GM20431 (cell line): ENCODE data around the gene RAB40AL.
"Not testable (repeated sequence)": the region's sequence is repeated elsewhere in the genome, so short reads cannot be mapped to it uniquely, and the experiment has no call there.

Experiments
- in situ Hi-C: fragments of 300-500 bp; cut with MseI, MboI; formaldehyde crosslinking; loops from one replicate; pipeline ENCODE4 v1.15.0; 2020; ENCODE audit warnings: low sequenced_read_pairs; ENCODE audit not compliant: unreplicated experiment

Gene RAB40AL

DNA sequence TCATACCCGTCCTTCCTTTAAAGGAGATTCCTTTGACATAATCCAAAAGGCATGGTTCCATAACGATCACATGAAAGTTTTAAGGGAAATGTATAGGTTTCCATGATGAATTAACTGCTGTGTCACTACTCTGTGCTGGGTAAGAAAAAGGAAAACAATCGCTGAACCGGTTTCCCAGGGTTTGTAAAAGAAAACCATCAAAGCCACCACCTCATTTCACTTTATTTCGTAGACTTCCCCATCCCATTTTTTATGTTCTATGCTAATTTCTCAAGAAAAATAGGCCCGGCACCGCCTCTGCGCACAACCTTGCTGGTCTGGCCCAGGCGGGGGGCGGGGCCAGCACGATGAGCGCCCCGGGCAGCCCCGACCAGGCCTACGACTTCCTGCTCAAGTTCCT, at the start of gene RAB40AL:
TSS of gene RAB40AL (plus strand) at position 301 of the 400 bp plus-strand sequence. CDS start at position 348, 47 bp downstream.
- in situ Hi-C loops = not testable (repeated sequence)

DNA sequence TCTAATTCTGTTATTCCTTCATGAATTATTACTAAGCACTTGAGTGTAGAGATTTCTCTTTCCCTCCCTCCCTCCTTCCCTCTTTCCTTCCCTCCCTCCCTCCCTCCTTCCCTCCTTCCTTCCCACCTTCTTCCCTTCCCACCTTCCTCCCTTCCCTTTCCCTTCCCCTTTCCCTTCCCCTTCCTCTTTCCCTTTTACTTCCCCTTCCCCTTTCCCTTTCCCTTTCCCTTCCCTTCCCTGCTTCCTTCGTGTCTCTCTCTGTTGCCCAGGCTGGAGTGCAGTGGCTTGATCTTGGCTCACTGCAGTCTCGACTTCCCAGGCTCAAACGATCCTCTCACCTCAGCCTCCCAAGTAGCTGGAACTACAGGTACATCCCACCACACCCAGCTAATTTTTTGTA, 49.4 kb upstream of the RAB40AL start:
- in situ Hi-C loops = no loop called here

DNA sequence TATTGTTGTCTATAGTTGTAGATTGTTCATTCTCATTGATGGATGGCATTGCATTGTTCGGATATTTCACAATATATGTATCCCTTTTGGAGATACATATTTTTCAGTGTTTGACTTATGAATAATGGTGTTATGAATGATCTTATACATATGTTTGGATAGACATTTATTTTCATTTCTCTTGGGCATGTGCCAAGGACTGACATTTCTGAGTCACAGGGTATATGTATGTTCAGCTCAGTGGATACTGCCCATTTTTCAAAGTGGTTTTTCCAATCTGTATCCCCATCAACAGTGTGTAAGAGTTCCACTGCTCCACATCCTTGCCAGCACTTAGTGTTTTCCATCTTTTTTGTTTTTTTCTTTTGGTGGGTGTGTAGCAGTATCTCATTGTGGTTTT, 45.0 kb upstream of the RAB40AL start:
- in situ Hi-C loops = no loop called here

DNA sequence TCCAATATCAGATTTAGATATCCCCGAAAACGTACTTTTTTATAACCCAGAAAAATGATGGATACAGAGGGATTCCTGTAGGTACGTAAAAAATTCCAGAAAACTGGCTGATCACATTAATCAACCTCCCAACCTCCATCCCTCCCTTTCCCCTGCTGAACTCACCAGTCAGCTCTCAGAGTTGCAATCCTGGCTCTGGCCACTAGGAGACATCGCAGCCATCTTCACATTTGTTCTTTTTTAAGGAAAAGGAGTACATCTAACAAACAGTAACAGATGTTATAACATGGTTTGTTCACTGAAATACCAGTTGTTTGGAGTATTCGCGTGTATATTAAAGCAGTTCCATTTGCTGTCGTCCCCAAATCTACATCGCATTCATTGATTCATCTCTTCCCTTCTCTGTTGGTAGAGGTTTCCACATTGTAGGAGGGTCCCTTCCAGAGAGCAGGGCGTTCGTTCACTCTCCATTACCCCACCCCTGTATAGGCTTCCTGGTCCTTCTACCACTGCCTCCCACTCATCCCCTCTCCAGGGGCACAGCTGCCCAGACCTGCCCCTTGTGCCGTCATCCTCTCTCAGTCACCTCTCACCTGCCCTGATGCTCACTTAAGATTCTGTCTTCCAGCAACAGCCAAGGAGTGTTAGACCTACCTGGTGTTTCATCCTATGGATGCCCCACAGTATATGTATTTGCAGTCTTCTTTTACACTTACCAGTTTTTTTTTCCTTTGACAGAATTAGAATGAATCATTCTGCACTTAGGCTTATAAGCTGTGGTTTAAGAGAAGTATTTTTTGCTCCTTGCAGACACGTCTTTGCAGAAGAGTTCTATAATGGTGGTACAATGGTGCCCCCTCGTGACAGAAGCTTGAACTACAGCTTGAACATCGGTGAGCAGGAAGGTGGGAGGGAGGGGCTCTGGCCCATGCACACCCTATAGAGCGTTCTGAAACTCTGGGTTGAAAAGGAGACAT, 36.8 kb upstream of the RAB40AL start:
- in situ Hi-C loops = no loop called here

DNA sequence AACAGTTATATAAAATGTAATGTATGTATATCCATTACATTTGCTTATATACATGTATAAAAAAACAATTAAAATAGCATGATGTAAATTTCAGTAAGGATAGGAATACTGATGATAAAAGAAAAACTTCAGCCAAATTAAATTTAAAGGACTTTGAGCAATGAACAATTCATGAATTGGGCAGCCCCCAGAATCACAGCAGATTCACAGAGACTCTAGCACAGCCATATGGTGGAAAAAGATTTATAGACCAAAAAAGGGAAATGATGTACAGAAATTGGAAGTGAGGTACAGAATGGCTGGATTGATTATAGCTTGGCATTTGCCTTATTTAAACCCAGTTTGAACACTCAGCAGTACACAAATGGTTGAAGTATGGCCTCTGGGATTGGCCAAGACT, 34.7 kb upstream of the RAB40AL start:
- in situ Hi-C loops = no loop called here

- in situ Hi-C loops = no loop called here
Observed at GRCh38 chrX:102930990-102931756, 5.9 kb upstream of the RAB40AL start.

DNA sequence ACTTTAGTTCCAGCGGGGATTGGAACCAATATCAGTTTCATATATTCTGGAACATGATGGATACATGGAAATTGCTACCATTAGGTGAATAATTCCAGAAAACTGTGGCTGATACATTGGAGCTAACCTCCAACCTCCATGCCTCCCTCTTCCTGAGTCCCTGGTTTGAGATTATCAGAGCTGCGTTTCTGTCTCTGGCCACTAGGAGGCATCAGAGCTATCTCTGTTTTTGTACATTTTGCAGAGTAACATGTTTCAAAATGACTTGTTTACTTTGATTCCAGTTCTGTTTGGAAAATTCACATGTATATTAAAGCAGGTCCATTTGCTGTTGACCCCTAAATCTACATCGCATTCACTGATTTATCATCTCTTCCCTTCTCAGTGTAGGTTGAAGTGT, 2.4 kb upstream of the RAB40AL start:
- in situ Hi-C loops = no loop called here

DNA sequence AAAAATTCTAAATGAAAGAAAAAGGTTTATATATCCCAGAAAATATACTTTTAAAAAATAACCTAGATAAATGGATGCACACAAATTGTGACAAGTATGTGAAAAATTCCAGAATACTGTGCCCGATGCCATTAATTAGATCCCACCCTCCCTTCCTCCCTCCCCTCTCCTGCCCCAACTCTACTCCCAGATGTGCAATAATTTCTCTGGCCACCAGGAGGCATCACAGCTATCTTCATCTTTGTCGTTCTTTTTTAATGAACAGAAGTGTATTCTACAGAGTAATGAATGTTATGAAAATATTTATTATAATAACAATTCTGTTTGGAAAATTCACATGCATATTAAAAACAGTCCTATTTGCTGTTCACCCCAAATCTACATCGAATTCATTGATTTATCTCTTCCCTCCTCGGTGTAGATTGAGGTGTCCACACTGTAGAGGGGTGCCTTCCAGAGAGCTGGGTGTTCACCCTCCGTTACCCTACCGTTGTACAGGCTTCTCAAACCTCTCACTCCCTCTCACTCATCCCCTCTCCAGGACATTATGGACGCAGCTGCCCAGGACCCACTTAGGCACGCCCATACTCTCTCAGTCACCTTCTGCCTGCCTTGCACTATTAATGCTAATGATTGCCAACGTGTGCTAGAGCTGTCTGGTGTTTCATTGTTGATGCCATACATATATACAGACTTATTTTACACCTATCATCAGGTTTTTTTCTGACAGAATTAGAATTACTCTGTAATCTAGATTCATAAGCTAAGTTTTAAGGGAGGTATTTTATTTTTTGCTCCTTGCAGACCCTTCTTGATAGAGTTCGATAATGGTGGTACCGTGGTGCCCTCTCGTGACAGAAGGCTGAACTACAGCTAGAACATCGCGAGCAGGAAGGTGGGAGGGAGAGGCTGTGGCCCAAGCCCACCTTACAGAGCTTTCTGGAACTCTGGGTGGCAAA, 14.1 kb downstream of the RAB40AL start:
- in situ Hi-C loops = no loop called here

DNA sequence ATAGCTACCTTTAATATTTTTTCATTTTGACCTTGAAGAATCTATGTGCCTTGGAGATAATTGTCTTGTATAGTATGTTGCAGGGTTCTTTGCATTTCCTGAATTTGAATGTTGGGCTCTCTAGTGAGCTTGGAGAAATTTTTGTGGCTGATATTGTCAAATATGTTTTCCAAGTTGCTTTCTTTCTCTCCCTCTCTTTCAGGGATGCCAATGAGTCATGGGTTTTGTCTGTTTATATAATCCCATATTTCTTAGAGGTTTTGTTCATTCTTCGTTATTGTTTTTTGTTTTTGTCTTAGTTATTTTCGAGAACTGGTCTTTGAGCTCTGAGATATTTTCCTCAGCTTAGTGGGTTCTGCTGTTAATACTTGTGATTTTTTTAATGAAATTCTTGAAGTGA, 20.7 kb downstream of the RAB40AL start:
- in situ Hi-C loops = no loop called here

GRCh38 chrX:102958794-102959193, 21.7 kb downstream of the RAB40AL start:
- in situ Hi-C loops = no loop called here

- in situ Hi-C loops = no loop called here
Observed at GRCh38 chrX:102959471-102959870, 22.4 kb downstream of the RAB40AL start.

DNA sequence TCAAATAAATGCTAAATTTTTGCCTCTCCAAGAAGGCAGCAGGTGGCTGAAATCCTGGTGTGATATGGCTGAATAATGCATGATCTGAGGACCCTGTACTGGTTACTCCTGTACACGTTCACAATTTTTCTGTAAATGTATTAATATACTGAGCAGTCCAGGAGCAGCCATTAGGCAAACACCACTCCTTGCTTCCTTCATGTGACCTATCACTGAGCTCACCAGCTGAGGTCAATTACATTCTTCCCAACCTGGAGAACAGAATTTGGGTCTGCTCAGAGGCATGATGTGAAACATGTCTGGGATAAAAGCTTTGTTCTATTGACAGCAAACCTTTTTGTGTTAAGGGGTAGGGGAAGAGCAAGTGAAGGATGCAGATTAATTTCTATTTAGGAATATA, 26.9 kb downstream of the RAB40AL start:
- in situ Hi-C loops = no loop called here

GRCh38 chrX:102964940-102965339, 27.9 kb downstream of the RAB40AL start:
- in situ Hi-C loops = no loop called here

- in situ Hi-C loops = no loop called here
Observed at GRCh38 chrX:102966701-102967100, 29.6 kb downstream of the RAB40AL start.

DNA sequence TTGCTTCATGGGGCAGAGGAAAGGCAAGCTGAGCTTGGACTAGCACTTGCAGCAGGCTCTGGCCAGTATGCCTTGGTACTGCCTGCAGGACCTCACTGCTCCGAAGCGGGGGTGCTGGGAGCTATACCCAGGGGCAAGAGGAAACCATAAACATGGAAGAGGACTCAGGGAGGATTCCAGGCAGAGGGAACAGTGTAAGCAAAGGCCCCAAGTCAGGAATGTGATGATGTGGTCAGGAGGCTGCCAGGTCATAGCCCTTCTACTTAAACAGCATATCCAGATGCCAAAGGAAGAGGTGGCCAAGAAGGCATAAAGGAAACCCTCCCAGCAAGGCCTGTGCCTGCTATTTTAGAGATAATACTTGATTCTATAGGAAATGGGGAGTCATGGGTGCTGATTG, 31.1 kb downstream of the RAB40AL start:
- in situ Hi-C loops = no loop called here

- in situ Hi-C loops = not testable (repeated sequence)
Observed at GRCh38 chrX:102971536-102971935, 34.5 kb downstream of the RAB40AL start.

DNA sequence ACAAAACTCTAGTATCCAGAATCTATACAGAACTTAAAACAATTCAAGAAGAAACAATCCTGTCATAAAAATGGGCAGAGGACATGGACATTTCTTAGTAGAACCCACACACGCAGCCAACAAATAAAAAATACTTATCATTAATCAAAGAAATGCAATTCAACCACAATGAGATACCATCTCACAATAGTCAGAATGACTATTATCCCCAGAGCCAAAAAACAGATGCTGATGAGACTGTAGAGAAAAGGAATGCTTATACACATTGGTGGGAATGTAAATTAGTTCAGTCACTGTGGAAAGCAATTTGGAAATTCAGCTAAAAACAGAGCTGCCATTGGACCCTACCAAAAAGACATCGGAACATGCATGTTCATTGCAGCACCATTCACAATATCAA, 37.9 kb downstream of the RAB40AL start:
- in situ Hi-C loops = no loop called here

DNA sequence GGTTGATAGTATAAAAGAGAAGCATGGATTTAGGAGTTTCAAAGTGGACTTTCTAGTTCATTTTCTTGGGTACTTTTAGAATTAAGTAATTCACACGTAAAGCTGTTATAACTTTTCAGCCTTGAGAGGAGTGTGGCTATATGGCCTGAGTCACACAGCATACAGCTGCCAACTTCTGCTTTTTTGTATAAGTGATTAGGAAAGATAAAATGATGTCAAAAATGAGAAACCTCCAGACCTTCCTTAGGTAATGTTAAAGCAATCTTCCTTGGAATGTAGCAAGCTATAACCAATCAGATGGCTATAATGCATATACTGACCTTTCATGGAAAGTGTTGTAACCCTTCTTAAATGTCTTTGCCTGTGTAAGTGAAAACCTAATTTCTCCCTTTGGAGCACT, 39.2 kb downstream of the RAB40AL start:
- in situ Hi-C loops = no loop called here

- in situ Hi-C loops = no loop called here
Observed at GRCh38 chrX:102976793-102977495, 39.9 kb downstream of the RAB40AL start.
